GM12891 (cell line): ENCODE data around the gene PARP3.

Experiments
- PAX5 ChIP-seq: IDR thresholded peaks from 2 replicates; pipeline ENCODE4 v1.6.1; 2011; ENCODE audit warnings: low read length, moderate library complexity, mild to moderate bottlenecking; ENCODE audit not compliant: insufficient read depth, severe bottlenecking
- POLR2A ChIP-seq: IDR thresholded peaks from 2 replicates; pipeline ENCODE4 v1.6.1; 2011; ENCODE audit warnings: low read depth, low read length, control low read depth
- POLR2AphosphoS5 ChIP-seq: IDR thresholded peaks from 2 replicates; pipeline ENCODE4 v1.6.1; 2011; ENCODE audit warnings: low read depth, low read length, control low read depth
- POU2F2 ChIP-seq: IDR thresholded peaks from 2 replicates; pipeline ENCODE4 v1.6.1; 2011; ENCODE audit warnings: low read depth, mild to moderate bottlenecking, control low read depth, low read length, moderate library complexity
- SPI1 ChIP-seq: IDR thresholded peaks from 2 replicates; pipeline ENCODE4 v1.6.1; 2011; ENCODE audit warnings: low read depth, low read length, control low read depth
- TAF1 ChIP-seq: IDR thresholded peaks from 2 replicates; pipeline ENCODE4 v1.6.1; 2011; ENCODE audit warnings: low read depth, low read length, control low read depth

DNA sequence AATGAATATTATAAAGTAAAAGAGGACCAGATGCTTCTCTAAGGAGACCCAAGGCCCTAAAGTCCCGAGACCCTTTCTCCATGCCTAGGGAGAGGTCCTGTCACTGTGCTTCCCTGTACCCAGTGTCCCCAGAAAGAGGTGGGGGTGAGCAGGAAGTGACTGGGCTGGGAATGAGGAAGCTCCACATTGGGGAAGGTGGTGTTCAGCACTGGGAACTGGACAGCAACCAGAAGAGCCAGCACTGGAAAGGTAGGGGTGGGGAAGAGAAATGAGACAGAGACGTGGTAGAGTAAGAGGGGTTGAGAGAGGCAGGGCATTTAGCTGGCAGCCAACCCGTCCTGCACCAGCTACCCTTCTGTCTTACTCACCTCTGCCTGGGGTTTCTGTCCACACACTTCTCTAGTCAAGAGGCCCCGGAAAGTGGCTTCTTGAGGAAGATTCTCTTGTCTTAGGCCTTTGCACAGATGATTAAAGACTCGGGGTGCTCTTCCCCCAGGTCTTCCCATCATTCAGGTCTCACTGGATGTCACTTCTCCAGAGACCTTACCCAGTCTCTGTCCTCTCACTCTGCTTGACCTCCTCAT is 12.7 kb upstream of the PARP3 start:
- TF ChIP-seq POLR2AphosphoS5, result no peak
- TF ChIP-seq POLR2A, result no peak
- TF ChIP-seq TAF1, result no peak
- no peak for TF ChIP-seq POU2F2
- TF ChIP-seq SPI1, result no peak
- TF ChIP-seq PAX5, result no peak
